ENCODE data around the gene TMEM135.

DNA sequence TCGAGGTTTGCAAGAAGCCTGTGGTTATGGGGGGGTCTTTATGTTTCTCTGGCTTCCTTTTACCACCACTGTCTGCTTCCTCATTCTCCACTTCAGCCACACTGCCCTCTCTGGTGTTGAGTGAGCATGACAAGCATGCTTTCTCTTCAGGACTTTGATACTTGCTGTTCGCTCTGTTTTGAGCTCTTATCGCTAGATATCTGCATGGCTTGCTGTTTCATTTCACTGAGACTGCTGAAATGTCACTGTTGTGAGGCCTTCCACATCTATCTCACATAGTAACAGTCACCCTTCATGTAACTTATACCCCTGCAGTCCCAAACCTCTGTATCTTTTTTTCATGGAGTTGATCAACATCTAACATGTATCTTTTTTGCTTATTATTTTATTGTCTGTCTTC, 59.8 kb downstream of the TMEM135 start:
- TF ChIP-seq, protein P1, sequence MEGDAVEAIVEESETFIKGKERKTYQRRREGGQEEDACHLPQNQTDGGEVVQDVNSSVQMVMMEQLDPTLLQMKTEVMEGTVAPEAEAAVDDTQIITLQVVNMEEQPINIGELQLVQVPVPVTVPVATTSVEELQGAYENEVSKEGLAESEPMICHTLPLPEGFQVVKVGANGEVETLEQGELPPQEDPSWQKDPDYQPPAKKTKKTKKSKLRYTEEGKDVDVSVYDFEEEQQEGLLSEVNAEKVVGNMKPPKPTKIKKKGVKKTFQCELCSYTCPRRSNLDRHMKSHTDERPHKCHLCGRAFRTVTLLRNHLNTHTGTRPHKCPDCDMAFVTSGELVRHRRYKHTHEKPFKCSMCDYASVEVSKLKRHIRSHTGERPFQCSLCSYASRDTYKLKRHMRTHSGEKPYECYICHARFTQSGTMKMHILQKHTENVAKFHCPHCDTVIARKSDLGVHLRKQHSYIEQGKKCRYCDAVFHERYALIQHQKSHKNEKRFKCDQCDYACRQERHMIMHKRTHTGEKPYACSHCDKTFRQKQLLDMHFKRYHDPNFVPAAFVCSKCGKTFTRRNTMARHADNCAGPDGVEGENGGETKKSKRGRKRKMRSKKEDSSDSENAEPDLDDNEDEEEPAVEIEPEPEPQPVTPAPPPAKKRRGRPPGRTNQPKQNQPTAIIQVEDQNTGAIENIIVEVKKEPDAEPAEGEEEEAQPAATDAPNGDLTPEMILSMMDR (IDR thresholded peaks at IDR 0.05) = peak in 1 of 3 donors; percentile 24
- no peak for TF ChIP-seq POLR2A (IDR thresholded peaks at IDR 0.05)

All from breast epithelium (tissue), 3 donors.